ENCODE data around the gene TSPAN31.

- TF ChIP-seq CTCF (IDR thresholded peaks at IDR 0.05 in 4 of 5, conservative IDR thresholded peaks at IDR 0.05 in 1 of 5): no peak
- no peak for TF ChIP-seq POLR2A (IDR thresholded peaks at IDR 0.05)
Observed at GRCh38 chr12:57717131-57717530, 27.7 kb upstream of the TSPAN31 start.
